SK-N-MC (cell line): Measurements from ENCODE around the gene TNFAIP8.
"Not testable (repeated sequence)": the region's sequence is repeated elsewhere in the genome, so short reads cannot be mapped to it uniquely, and the experiment has no call there.

Experiments
- DNase-seq: peaks from one replicate; pipeline ENCODE4 v3.0.0-alpha.2; 2011; ENCODE audit warnings: low read depth, low spot score
- H3K27ac ChIP-seq: fragments of 200-600 bp; sonication (generic); 2 replicates; pipeline ENCODE4 v1.5.1; 2016; ENCODE audit warnings: mixed run types
- H3K36me3 ChIP-seq: fragments of 200-600 bp; sonication (generic); 2 replicates; pipeline ENCODE4 v1.6.1; 2017; ENCODE audit warnings: antibody characterized with exemption, low read length, mixed read lengths; ENCODE audit not compliant: insufficient read depth
- H3K4me3 ChIP-seq: fragments of 200-600 bp; sonication (generic); 2 replicates; pipeline ENCODE4 v1.5.1; 2016
- H3K9ac ChIP-seq: fragments of 200-600 bp; sonication (generic); 2 replicates; pipeline ENCODE4 v1.8.0; 2017; ENCODE audit warnings: mixed run types, mixed read lengths; ENCODE audit not compliant: insufficient read length
- H3K9me3 ChIP-seq: fragments of 200-600 bp; sonication (generic); 2 replicates; pipeline ENCODE4 v1.6.1; 2017; ENCODE audit warnings: low read depth, mild to moderate bottlenecking, antibody characterized with exemption, low read length, moderate library complexity, mixed read lengths
- EZH2 ChIP-seq: fragments of 200-600 bp; sonication (generic); IDR thresholded peaks from one replicate; pipeline ENCODE4 v1.6.1; 2017; ENCODE audit warnings: antibody characterized with exemption
- FOXP2 ChIP-seq: optimal IDR thresholded peaks from 2 replicates; pipeline ENCODE3; 2011; ENCODE audit warnings: mild to moderate bottlenecking, moderate library complexity; ENCODE audit not compliant: insufficient read depth; ENCODE audit errors: extremely low read length, control extremely low read depth
- POLR2AphosphoS5 ChIP-seq: IDR thresholded peaks from 2 replicates; pipeline ENCODE4 v1.6.1; 2012; ENCODE audit warnings: mild to moderate bottlenecking, low read depth, low read length, borderline replicate concordance

The TNFAIP8 gene

GRCh38 chr5:119410448-119411159 is 54.8 kb downstream of the TNFAIP8 start:
- no peak overlapping the region for H3K4me3 ChIP-seq
- no peaks in the 10 kb centered on the region for H3K9me3 ChIP-seq
- TF ChIP-seq EZH2 (no peak), POLR2AphosphoS5 (no peak), FOXP2 (no peak)
- DNase-seq: no peak
- H3K36me3 ChIP-seq: no peaks in the 10 kb centered on the region
- H3K27ac ChIP-seq: no peak overlapping the region
- H3K9ac ChIP-seq: no peak overlapping the region

- H3K9me3 ChIP-seq: no peaks in the 10 kb centered on the region
- no peaks in the 10 kb centered on the region for H3K36me3 ChIP-seq
- peak overlapping the region; percentile 72 for H3K9ac ChIP-seq
- H3K4me3 ChIP-seq: peak overlapping the region; percentile 89
- DNase-seq: peak; percentile 71
- H3K27ac ChIP-seq: 0 out of 2 replicates have a peak overlapping the region, but pooled peaks have one; percentile 19
- no peak for TF ChIP-seq EZH2
- TF ChIP-seq POLR2AphosphoS5: no peak
- TF ChIP-seq FOXP2: no peak
These were observed 55.8 kb downstream of the TNFAIP8 start for GRCh38 chr5:119411361-119412278.

GRCh38 chr5:119412279-119413227 is 56.7 kb downstream of the TNFAIP8 start:
- H3K9me3 ChIP-seq: no peaks in the 10 kb centered on the region
- H3K36me3 ChIP-seq: no peaks in the 10 kb centered on the region
- H3K27ac ChIP-seq: no peak overlapping the region
- peak overlapping the region; percentile 89 for H3K4me3 ChIP-seq
- TF ChIP-seq FOXP2: no peak
- no peak for TF ChIP-seq EZH2
- TF ChIP-seq POLR2AphosphoS5: no peak
- no peak for DNase-seq
- no peak overlapping the region for H3K9ac ChIP-seq

GRCh38 chr5:119414124-119414734 is 58.4 kb downstream of the TNFAIP8 start:
- H3K27ac ChIP-seq, DNase-seq, H3K4me3 ChIP-seq, H3K9ac ChIP-seq, H3K36me3 ChIP-seq, H3K9me3 ChIP-seq: not testable (repeated sequence)

GRCh38 chr5:119417891-119418605 is 62.2 kb downstream of the TNFAIP8 start:
- peak; percentile 90 for DNase-seq
- Histone ChIP-seq H3K9ac (peak overlapping the region; percentile 9), H3K9me3 (no peaks in the 10 kb centered on the region), H3K4me3 (peak overlapping the region; percentile 63), H3K36me3 (no peaks in the 10 kb centered on the region), H3K27ac (peak overlapping the region; percentile 85)
- TF ChIP-seq EZH2 (no peak), POLR2AphosphoS5 (0 out of 2 replicates have a peak, but pooled peaks have one; percentile 26), FOXP2 (peak; percentile 74)

GRCh38 chr5:119418606-119419100 is 62.8 kb downstream of the TNFAIP8 start:
- TF ChIP-seq FOXP2 (no peak), POLR2AphosphoS5 (no peak), EZH2 (no peak)
- peak overlapping the region; percentile 85 for H3K27ac ChIP-seq
- no peaks in the 10 kb centered on the region for H3K36me3 ChIP-seq
- DNase-seq: no peak
- no peaks in the 10 kb centered on the region for H3K9me3 ChIP-seq
- peak overlapping the region; percentile 9 for H3K9ac ChIP-seq
- H3K4me3 ChIP-seq: peak overlapping the region; percentile 63

- TF ChIP-seq FOXP2: no peak
- no peak for TF ChIP-seq EZH2
- no peak for TF ChIP-seq POLR2AphosphoS5
- no peak for DNase-seq
- Histone ChIP-seq H3K27ac (no peak overlapping the region), H3K9ac (no peak overlapping the region), H3K36me3 (no peaks in the 10 kb centered on the region), H3K4me3 (no peak overlapping the region), H3K9me3 (no peaks in the 10 kb centered on the region)
These were observed 64.3 kb downstream of the TNFAIP8 start for GRCh38 chr5:119420169-119420568.
